Mesenchymal stem cell (in vitro differentiated cells and primary cell): ENCODE results near the gene CDC42BPB.

ENCODE experiments used
- DNase-seq: peaks from one replicate; pipeline ENCODE4 v3.0.0-alpha.2; 2013
- H2AFZ ChIP-seq: one replicate; pipeline ENCODE4 v1.6.1; 2013; ENCODE audit warnings: low read depth, mild to moderate bottlenecking, control low read depth, inconsistent platforms, low read length, moderate library complexity
- H2AK5ac ChIP-seq: 2 replicates; pipeline ENCODE4 v1.6.1; 2013; ENCODE audit warnings: low read length, moderate library complexity, mild to moderate bottlenecking, inconsistent platforms; ENCODE audit not compliant: severe bottlenecking
- H2BK120ac ChIP-seq: one replicate; pipeline ENCODE4 v1.6.1; 2013; ENCODE audit warnings: low read depth, mild to moderate bottlenecking, inconsistent platforms, low read length, moderate library complexity
- H2BK12ac ChIP-seq, 2 experiments: one replicate each; pipeline ENCODE4 v1.6.1; 2013; ENCODE audit warnings: inconsistent platforms in 2 of 2, low read length in 2 of 2, mild to moderate bottlenecking in 2 of 2, moderate library complexity in 2 of 2, control low read depth in 1 of 2
- H2BK15ac ChIP-seq: one replicate; pipeline ENCODE4 v1.6.1; 2013; ENCODE audit warnings: mild to moderate bottlenecking, low read depth, inconsistent platforms; ENCODE audit not compliant: poor library complexity, severe bottlenecking
- H2BK5ac ChIP-seq: 2 replicates; pipeline ENCODE4 v1.6.1; 2013; ENCODE audit warnings: low read depth, mild to moderate bottlenecking, low read length, control low read depth, inconsistent platforms; ENCODE audit not compliant: poor library complexity, severe bottlenecking
- H3K14ac ChIP-seq, 2 experiments: one replicate each; pipeline ENCODE4 v1.6.1; 2013; ENCODE audit warnings: inconsistent platforms in 2 of 2, low read length in 2 of 2, control low read depth in 1 of 2, mild to moderate bottlenecking in 1 of 2, moderate library complexity in 1 of 2
- H3K18ac ChIP-seq, 2 experiments: one replicate each; pipeline ENCODE4 v1.6.1; 2013; ENCODE audit warnings: inconsistent platforms in 2 of 2, low read length in 2 of 2, control low read depth in 1 of 2, low read depth in 1 of 2, mild to moderate bottlenecking in 1 of 2
- H3K23ac ChIP-seq, 2 experiments: one replicate each; pipeline ENCODE4 v1.6.1; 2013; ENCODE audit warnings: inconsistent platforms in 2 of 2, low read length in 2 of 2, mild to moderate bottlenecking in 2 of 2, moderate library complexity in 2 of 2, control low read depth in 1 of 2
- H3K27ac ChIP-seq: 2 replicates; pipeline ENCODE4 v1.5.1; 2013; ENCODE audit warnings: mild to moderate bottlenecking, moderate library complexity, low read length, control low read depth, inconsistent platforms; ENCODE audit not compliant: poor library complexity, severe bottlenecking
- H3K27me3 ChIP-seq, 2 experiments: 2 replicates each; pipeline versions ENCODE4 v1.6.1 to v1.7.0; 2013; ENCODE audit warnings: low read length in 2 of 2, mild to moderate bottlenecking in 2 of 2, moderate library complexity in 2 of 2, control low read depth in 1 of 2, inconsistent platforms in 1 of 2; ENCODE audit not compliant: control insufficient read depth in 1 of 2, insufficient read depth in 1 of 2
- H3K36me3 ChIP-seq, 2 experiments: 2 replicates each; pipeline versions ENCODE4 v1.6.1 to v1.7.0; 2013; ENCODE audit warnings: low read length in 2 of 2, control low read depth in 1 of 2, inconsistent platforms in 1 of 2, low read depth in 1 of 2, mild to moderate bottlenecking in 1 of 2; ENCODE audit not compliant: insufficient read depth in 2 of 2, control insufficient read depth in 1 of 2
- H3K4ac ChIP-seq, 2 experiments: one replicate each; pipeline ENCODE4 v1.6.1; 2013; ENCODE audit warnings: inconsistent platforms in 2 of 2, low read length in 2 of 2, mild to moderate bottlenecking in 2 of 2, moderate library complexity in 2 of 2, control low read depth in 1 of 2, low read depth in 1 of 2
- H3K4me1 ChIP-seq: 2 replicates; pipeline ENCODE4 v1.6.1; 2013; ENCODE audit warnings: low read depth, low read length, control low read depth; ENCODE audit not compliant: control insufficient read depth, insufficient read depth
- H3K4me2 ChIP-seq: 2 replicates; pipeline ENCODE4 v1.6.1; 2013; ENCODE audit warnings: low read length, mild to moderate bottlenecking, inconsistent platforms; ENCODE audit not compliant: poor library complexity, severe bottlenecking
- H3K4me3 ChIP-seq, 2 experiments: 2 replicates each; pipeline versions ENCODE4 v1.5.1 to v1.7.0; 2013; ENCODE audit warnings: low read length in 2 of 2, mild to moderate bottlenecking in 2 of 2, control low read depth in 1 of 2, low read depth in 1 of 2; ENCODE audit not compliant: insufficient read depth in 1 of 2
- H3K79me1 ChIP-seq: replicated peaks from 2 replicates; pipeline ENCODE4 v1.6.1; 2013; ENCODE audit warnings: mild to moderate bottlenecking, control low read depth, low read length, inconsistent platforms; ENCODE audit not compliant: poor library complexity, severe bottlenecking
- H3K9ac ChIP-seq: 2 replicates; pipeline ENCODE4 v1.7.0; 2013; ENCODE audit warnings: mild to moderate bottlenecking, low read length, moderate library complexity
- H3K9me3 ChIP-seq: 2 replicates; pipeline ENCODE4 v1.7.0; 2013; ENCODE audit warnings: mild to moderate bottlenecking, low read length; ENCODE audit not compliant: control insufficient read depth
- H4K8ac ChIP-seq: one replicate; pipeline ENCODE4 v1.6.1; 2013; ENCODE audit warnings: inconsistent platforms, mild to moderate bottlenecking, low read length, moderate library complexity
- H4K91ac ChIP-seq: one replicate; pipeline ENCODE4 v1.6.1; 2013; ENCODE audit warnings: mild to moderate bottlenecking, low read length, inconsistent platforms
- WGBS: methylation state at CpG from one replicate; pipeline ENCODE4 v1.1.7; 2013; ENCODE audit warnings: mixed read lengths; 5-methylcytosine and 5-hydroxymethylcytosine counted together

CDC42BPB gene

GRCh38 chr14:103043257-103044015 is 13.9 kb downstream of the CDC42BPB start:
- Histone ChIP-seq H2AFZ (no peak overlapping the region), H3K4me2 (no peak overlapping the region), H3K36me3 (peaks cover 11 to 26% of the 10 kb centered on the region in 2 experiments), H3K4me1 (peaks cover 2% of the 10 kb centered on the region), H3K9me3 (no peaks in the 10 kb centered on the region), H4K8ac (no peak overlapping the region), H3K27ac (no peak overlapping the region), H2BK5ac (no peak overlapping the region), H2AK5ac (no peak overlapping the region), H2BK15ac (no peak overlapping the region), H4K91ac (no peak overlapping the region), H3K9ac (no peak overlapping the region), H2BK12ac (no peak overlapping the region), H3K4ac (no peak overlapping the region), H3K18ac (no peak overlapping the region), H3K79me1 (peaks cover 2% of the 10 kb centered on the region), H3K27me3 (no peaks in the 10 kb centered on the region), H3K23ac (no peak overlapping the region), H3K14ac (no peak overlapping the region), H3K4me3 (no peak overlapping the region), H2BK120ac (no peak overlapping the region)
- no peak for DNase-seq
- WGBS: 100% methylated on average over 2 of the region's 8 CpGs

GRCh38 chr14:103041464-103041863 is 15.9 kb downstream of the CDC42BPB start:
- no peaks in the 10 kb centered on the region for H3K27me3 ChIP-seq
- H3K14ac ChIP-seq: no peak overlapping the region
- H3K4ac ChIP-seq: no peak overlapping the region
- no peak overlapping the region for H3K23ac ChIP-seq
- H3K79me1 ChIP-seq: peaks cover 2% of the 10 kb centered on the region
- no peak overlapping the region for H4K8ac ChIP-seq
- peaks cover 7 to 22% of the 10 kb centered on the region in 2 experiments for H3K36me3 ChIP-seq
- H3K27ac ChIP-seq: no peak overlapping the region
- H2BK15ac ChIP-seq: no peak overlapping the region
- H2BK12ac ChIP-seq: no peak overlapping the region
- H3K4me3 ChIP-seq: no peak overlapping the region
- DNase-seq: no peak
- H2BK5ac ChIP-seq: no peak overlapping the region
- peaks cover 4% of the 10 kb centered on the region for H3K4me1 ChIP-seq
- H3K9ac ChIP-seq: no peak overlapping the region
- H4K91ac ChIP-seq: no peak overlapping the region
- H2AK5ac ChIP-seq: no peak overlapping the region
- H3K9me3 ChIP-seq: no peaks in the 10 kb centered on the region
- H2BK120ac ChIP-seq: no peak overlapping the region
- no peak overlapping the region for H3K18ac ChIP-seq
- 98% methylated on average over 20 of the region's 20 CpGs for WGBS
- H2AFZ ChIP-seq: no peak overlapping the region
- no peak overlapping the region for H3K4me2 ChIP-seq

GRCh38 chr14:103033681-103034096 is 23.7 kb downstream of the CDC42BPB start:
- no peaks in the 10 kb centered on the region for H3K27me3 ChIP-seq
- H3K79me1 ChIP-seq: peaks cover 6% of the 10 kb centered on the region
- H3K4me2 ChIP-seq: no peak overlapping the region
- no peak overlapping the region for H2BK120ac ChIP-seq
- WGBS: 51% methylated on average over 6 of the region's 6 CpGs
- no peak overlapping the region for H4K8ac ChIP-seq
- H4K91ac ChIP-seq: no peak overlapping the region
- H2AK5ac ChIP-seq: no peak overlapping the region
- peaks cover 0 to 7% of the 10 kb centered on the region in 2 experiments for H3K36me3 ChIP-seq
- H3K23ac ChIP-seq: no peak overlapping the region
- no peak overlapping the region for H2BK5ac ChIP-seq
- H2BK12ac ChIP-seq: no peak overlapping the region
- H2AFZ ChIP-seq: no peak overlapping the region
- H3K9me3 ChIP-seq: no peaks in the 10 kb centered on the region
- no peak overlapping the region for H3K27ac ChIP-seq
- no peak overlapping the region for H3K4me3 ChIP-seq
- DNase-seq: peak; percentile 38
- no peak overlapping the region for H2BK15ac ChIP-seq
- H3K4ac ChIP-seq: no peak overlapping the region
- H3K9ac ChIP-seq: no peak overlapping the region
- no peak overlapping the region for H3K14ac ChIP-seq
- peaks cover 7% of the 10 kb centered on the region for H3K4me1 ChIP-seq
- H3K18ac ChIP-seq: no peak overlapping the region

GRCh38 chr14:103031956-103032355 is 25.4 kb downstream of the CDC42BPB start:
- DNase-seq: no peak
- WGBS: 88% methylated on average over 9 of the region's 9 CpGs

More at GRCh38 chr14:103031956-103032355, 25.4 kb downstream of the CDC42BPB start:
- Histone ChIP-seq H2AFZ (no peak overlapping the region), H4K91ac (no peak overlapping the region), H3K4ac (no peak overlapping the region), H3K4me2 (no peak overlapping the region), H2BK5ac (no peak overlapping the region), H3K4me1 (peaks cover 10% of the 10 kb centered on the region), H3K27ac (no peak overlapping the region), H2BK120ac (no peak overlapping the region), H3K36me3 (peaks cover 0 to 7% of the 10 kb centered on the region in 2 experiments), H3K4me3 (no peak overlapping the region), H3K23ac (no peak overlapping the region), H2BK15ac (no peak overlapping the region), H3K27me3 (no peaks in the 10 kb centered on the region), H3K9me3 (no peaks in the 10 kb centered on the region), H3K79me1 (peaks cover 6% of the 10 kb centered on the region), H3K14ac (peak overlapping the region in 1 of 2 experiments; percentile 46), H4K8ac (no peak overlapping the region), H3K18ac (no peak overlapping the region), H3K9ac (no peak overlapping the region), H2BK12ac (no peak overlapping the region), H2AK5ac (no peak overlapping the region)
